A673 (cell line): ENCODE results near the gene PTP4A2. TPM values are rescaled to one million over a fixed set of nuclear protein-coding genes. Genes with fewer than 3 reads are reported as not detected.

Source experiments
- BruUV-seq: library from RNA; stranded (reverse); fragments of 400-500 nt; replicated peaks from 2 replicates; lab custom pipeline; 2021; lab: Mats Ljungman, UMichigan
- CTCF ChIA-PET: fragments of 300-600 bp; sonication (Branson Sonifier 250); formaldehyde crosslinking; loops from one replicate; lab custom pipeline; 2022; ENCODE audit warnings: antibody characterized with exemption; lab: Charles Lee
- POLR2A ChIA-PET: fragments of 300-600 bp; sonication (Branson Sonifier 250); formaldehyde crosslinking; loops from one replicate; lab custom pipeline; 2022; ENCODE audit warnings: antibody characterized with exemption; ENCODE audit not compliant: low non-redundant PET; lab: Charles Lee
- DNase-seq: peaks from one replicate; pipeline ENCODE4 v3.0.0-alpha.2; 2015; ENCODE audit warnings: low spot score
- H3K27ac ChIP-seq: fragments of 200-600 bp; sonication (generic); 2 replicates; pipeline ENCODE4 v1.5.1; 2016; ENCODE audit warnings: mixed run types, low read depth, mild to moderate bottlenecking, mixed read lengths, antibody characterized with exemption, low read length; ENCODE audit not compliant: poor library complexity, severe bottlenecking
- H3K27me3 ChIP-seq: fragments of 200-600 bp; sonication (generic); replicated peaks from 2 replicates; pipeline ENCODE4 v1.6.1; 2017; ENCODE audit warnings: mixed run types, low read depth, mild to moderate bottlenecking, mixed read lengths, antibody characterized with exemption, low read length; ENCODE audit not compliant: insufficient read depth, poor library complexity
- H3K36me3 ChIP-seq: fragments of 200-600 bp; sonication (generic); 2 replicates; pipeline ENCODE4 v1.6.1; 2016; ENCODE audit warnings: mixed run types, mild to moderate bottlenecking, mixed read lengths, antibody characterized with exemption, low read length; ENCODE audit not compliant: insufficient read depth, poor library complexity, severe bottlenecking
- H3K4me1 ChIP-seq: fragments of 200-600 bp; sonication (generic); 2 replicates; pipeline ENCODE4 v1.6.1; 2017; ENCODE audit warnings: mixed run types, mild to moderate bottlenecking, mixed read lengths, antibody characterized with exemption, low read length; ENCODE audit not compliant: insufficient read depth, poor library complexity, severe bottlenecking
- H3K4me3 ChIP-seq: fragments of 200-600 bp; sonication (generic); 2 replicates; pipeline ENCODE4 v1.5.1; 2016; ENCODE audit warnings: low read depth, mixed run types, mild to moderate bottlenecking, mixed read lengths, low read length; ENCODE audit not compliant: poor library complexity, severe bottlenecking
- H3K9me3 ChIP-seq: fragments of 200-600 bp; sonication (generic); 2 replicates; pipeline ENCODE4 v1.6.1; 2016; ENCODE audit warnings: mixed run types, low read depth, mild to moderate bottlenecking, mixed read lengths, antibody characterized with exemption, low read length; ENCODE audit not compliant: poor library complexity, severe bottlenecking
- CTCF ChIP-seq: fragments of 300-800, 200-600 bp; sonication (generic); conservative IDR thresholded peaks from 2 replicates; pipeline ENCODE4 v1.5.1; 2017; ENCODE audit warnings: low read depth, mild to moderate bottlenecking, antibody characterized with exemption, low read length, moderate library complexity, mixed read lengths
- EZH2 ChIP-seq: fragments of 200-600 bp; sonication (generic); IDR thresholded peaks from 2 replicates; pipeline ENCODE4 v1.6.1; 2017; ENCODE audit warnings: borderline replicate concordance, low read depth, mild to moderate bottlenecking, mixed read lengths, antibody characterized with exemption, low read length; ENCODE audit not compliant: poor library complexity, severe bottlenecking
- intact Hi-C: fragments of 100-400 bp; cut with micrococcal nuclease; formaldehyde crosslinking; loops from one replicate; pipeline ENCODE4 v1.10.0; 2022; ENCODE audit not compliant: unreplicated experiment
- total RNA-seq: library from RNA; stranded (reverse); gene quantifications from 2 replicates; pipeline ENCODE4 v1.2.3, GENCODE V29; 2021

PTP4A2 gene
- total RNA-seq, 1 experiment from 2014 or later, result 283 TPM

DNA sequence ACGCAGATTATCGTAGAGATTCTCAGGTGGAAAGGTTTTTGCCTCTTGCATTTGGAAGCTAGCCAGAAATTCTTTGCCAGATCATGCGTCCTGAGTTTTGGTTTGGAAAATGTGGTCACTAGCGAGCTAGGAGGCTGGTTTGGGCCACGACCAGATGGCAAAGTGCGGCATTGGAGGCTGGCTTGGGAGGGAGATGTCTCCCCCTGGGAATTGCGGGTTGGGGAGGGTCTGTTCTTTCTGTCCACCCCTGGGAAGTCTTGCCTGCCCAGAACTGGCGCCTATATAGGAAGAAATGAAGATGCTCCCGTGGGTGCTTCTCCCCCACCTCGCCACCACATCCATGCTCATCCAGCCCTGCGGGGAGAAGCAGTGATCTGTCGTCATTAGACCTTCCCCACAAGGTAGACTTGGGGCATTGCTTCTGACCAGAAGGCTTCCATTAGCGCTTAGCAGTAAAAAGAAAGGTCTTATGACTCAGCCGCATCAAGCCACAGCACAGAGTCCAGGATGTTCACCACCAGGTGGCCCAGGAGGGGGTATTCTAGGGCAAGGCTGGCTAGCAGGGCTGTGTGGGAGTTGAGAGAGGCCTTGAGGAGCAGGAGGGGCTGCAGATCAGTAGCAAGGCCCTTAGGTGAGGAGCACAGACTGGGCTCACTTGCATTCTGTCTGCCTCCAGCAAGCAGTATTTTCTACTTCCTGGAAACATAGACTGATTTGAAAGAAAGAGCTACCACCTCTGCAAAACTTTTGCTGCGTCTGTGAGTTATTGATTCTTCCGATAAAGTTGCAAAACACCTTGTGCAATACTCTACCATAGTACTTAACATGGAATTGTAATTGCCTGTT lies 1.5 kb upstream of the PTP4A2 start:
- ChIA-PET CTCF (interaction anchor here (0.6 to 0.7 kb wide), 2 partner anchors 66 to 75 kb away, joined by 3 to 5 read pairs; no protein-coding TSS in a partner anchor), POLR2A (no interaction called here)
- no peaks in the 10 kb centered on the region for H3K27me3 ChIP-seq
- H3K9me3 ChIP-seq, result no peaks in the 10 kb centered on the region
- intact Hi-C loops, result no loop called here
- H3K4me3 ChIP-seq, result no peak overlapping the region
- H3K4me1 ChIP-seq, result peaks cover 61% of the 10 kb centered on the region
- H3K27ac ChIP-seq, result no peak overlapping the region
- no TSS peak for BruUV-seq
- no peaks in the 10 kb centered on the region for H3K36me3 ChIP-seq
- DNase-seq, result peak; percentile 63
- TF ChIP-seq CTCF (peak; percentile 40; the same call in 1 of the 2 replicates), EZH2 (no peak)

- no peaks in the 10 kb centered on the region for H3K27me3 ChIP-seq
- H3K9me3 ChIP-seq, result no peaks in the 10 kb centered on the region
- H3K27ac ChIP-seq, result peak overlapping the region; percentile 86
- H3K4me3 ChIP-seq, result peak overlapping the region; percentile 79
- ChIA-PET POLR2A (interaction anchor here (0.6 kb wide), 1 partner anchor 311 kb away, joined by 3 read pairs; no protein-coding TSS in a partner anchor), CTCF (interaction anchor here (0.6 to 1.1 kb wide), 4 partner anchors 11 to 133 kb away, joined by 3 to 6 read pairs (median 3); no protein-coding TSS in a partner anchor)
- peak; percentile 68 for DNase-seq
- TF ChIP-seq CTCF (no peak), EZH2 (no peak)
- H3K36me3 ChIP-seq, result no peaks in the 10 kb centered on the region
- intact Hi-C loops, result no loop called here
- no TSS peak for BruUV-seq
- peaks cover 58% of the 10 kb centered on the region for H3K4me1 ChIP-seq
Measured at GRCh38 chr1:31937300-31938183, 626 bp downstream of the PTP4A2 start.

GRCh38 chr1:31936981-31937299 lies 1.2 kb downstream of the PTP4A2 start:
- Histone ChIP-seq H3K9me3 (no peaks in the 10 kb centered on the region), H3K36me3 (no peaks in the 10 kb centered on the region), H3K27ac (peak overlapping the region; percentile 86), H3K4me1 (peaks cover 61% of the 10 kb centered on the region), H3K27me3 (no peaks in the 10 kb centered on the region), H3K4me3 (peak overlapping the region; percentile 79)
- CTCF ChIA-PET, result no interaction called here
- POLR2A ChIA-PET, result no interaction called here
- BruUV-seq, result TSS peak; percentile 34
- intact Hi-C loops, result no loop called here
- DNase-seq, result no peak
- TF ChIP-seq EZH2 (no peak), CTCF (no peak)
